Mucosa of descending colon (tissue), 3 donors: ENCODE results near the gene WNK1. TPM values are rescaled to one million over a fixed set of nuclear protein-coding genes. Genes with fewer than 3 reads are reported as not detected.

ENCODE experiments used
- ATAC-seq: fragments of 200-7000 bp; cut with Tn5 transposase; one replicate; pipeline ENCODE4 v1.9.1; 2020; ENCODE audit warnings: mild to moderate bottlenecking, moderate library complexity
- DNase-seq, 3 donors: peaks; one replicate each; pipeline ENCODE4 v3.0.0-alpha.2; 2020
- H3K36me3 ChIP-seq: fragments of 200-600 bp; one replicate; pipeline ENCODE4 v1.8.0; 2021; ENCODE audit warnings: low read depth, mild to moderate bottlenecking
- H3K4me1 ChIP-seq: fragments of 200-600 bp; one replicate; pipeline ENCODE4 v1.8.0; 2021; ENCODE audit warnings: low read depth, mild to moderate bottlenecking
- H3K4me3 ChIP-seq: fragments of 200-600 bp; one replicate; pipeline ENCODE4 v1.8.0; 2021; ENCODE audit warnings: mild to moderate bottlenecking
- H3K9me3 ChIP-seq: fragments of 200-600 bp; one replicate; pipeline ENCODE4 v1.8.0; 2021; ENCODE audit warnings: mild to moderate bottlenecking
- intact Hi-C, 2 donors: fragments of 100-400 bp; cut with DNase I in 1 of 2; cut with micrococcal nuclease in 1 of 2; formaldehyde crosslinking; loops; one replicate each; pipeline versions ENCODE4 v1.11.0 to v1.11.1; 2022; cut with DNase I, micrococcal nuclease
- total RNA-seq, 3 donors: library from RNA; stranded (reverse); fragmentation: NEBNext Ultra II Directional in 2 of 3; extraction: Animal tissue kit (Norgen Biotek cat#: 25700) in 2 of 3; gene quantifications; one replicate each; pipeline versions ENCODE4 v1.2.1 to v1.2.4, GENCODE V29; 2021 to 2023
- TF ChIP-seq, protein P1 (sequence below): fragments of 200-600 bp; IDR thresholded peaks from one replicate; pipeline ENCODE4 v1.8.0; 2022; ENCODE audit warnings: antibody characterized with exemption, mild to moderate bottlenecking
- donor health status: DM: no; HTN: no; CAD: no; lungs with moderate emphysema.
- donor health status: DM: no; HTN: no; CAD: no.
- donor health status: DM: no; HTN: yes; CAD: no.

WNK1 gene
- total RNA-seq, 3 donors from 2014 or later, result 84.0 to 155 (median 85.5) TPM

DNA sequence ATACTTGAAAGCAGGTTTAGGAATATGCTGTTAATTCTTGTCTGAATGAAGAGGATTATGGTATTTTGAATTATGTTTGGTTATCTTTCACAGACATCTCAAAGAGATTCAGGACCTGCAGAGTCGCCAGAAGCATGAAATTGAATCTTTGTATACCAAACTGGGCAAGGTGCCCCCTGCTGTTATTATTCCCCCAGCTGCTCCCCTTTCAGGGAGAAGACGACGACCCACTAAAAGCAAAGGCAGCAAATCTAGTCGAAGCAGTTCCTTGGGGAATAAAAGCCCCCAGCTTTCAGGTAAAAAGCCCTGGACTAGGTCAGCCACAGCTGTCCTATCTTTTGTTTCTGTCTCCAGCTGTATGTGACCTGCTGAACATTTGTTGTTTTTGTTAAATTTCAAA is 145.0 kb downstream of the WNK1 start:
- peaks cover 11% of the 10 kb centered on the region for H3K36me3 ChIP-seq
- intact Hi-C loops, result no loop called here
- ATAC-seq, result no peak

GRCh38 chr12:902581-902980 is 150.2 kb downstream of the WNK1 start:
- no peak for ATAC-seq

More for the DNA sequence above, 145.0 kb downstream of the WNK1 start:
- no peak for DNase-seq
- Histone ChIP-seq H3K4me1 (no peaks in the 10 kb centered on the region), H3K4me3 (no peak overlapping the region), H3K9me3 (no peaks in the 10 kb centered on the region)
- TF ChIP-seq, protein P1, sequence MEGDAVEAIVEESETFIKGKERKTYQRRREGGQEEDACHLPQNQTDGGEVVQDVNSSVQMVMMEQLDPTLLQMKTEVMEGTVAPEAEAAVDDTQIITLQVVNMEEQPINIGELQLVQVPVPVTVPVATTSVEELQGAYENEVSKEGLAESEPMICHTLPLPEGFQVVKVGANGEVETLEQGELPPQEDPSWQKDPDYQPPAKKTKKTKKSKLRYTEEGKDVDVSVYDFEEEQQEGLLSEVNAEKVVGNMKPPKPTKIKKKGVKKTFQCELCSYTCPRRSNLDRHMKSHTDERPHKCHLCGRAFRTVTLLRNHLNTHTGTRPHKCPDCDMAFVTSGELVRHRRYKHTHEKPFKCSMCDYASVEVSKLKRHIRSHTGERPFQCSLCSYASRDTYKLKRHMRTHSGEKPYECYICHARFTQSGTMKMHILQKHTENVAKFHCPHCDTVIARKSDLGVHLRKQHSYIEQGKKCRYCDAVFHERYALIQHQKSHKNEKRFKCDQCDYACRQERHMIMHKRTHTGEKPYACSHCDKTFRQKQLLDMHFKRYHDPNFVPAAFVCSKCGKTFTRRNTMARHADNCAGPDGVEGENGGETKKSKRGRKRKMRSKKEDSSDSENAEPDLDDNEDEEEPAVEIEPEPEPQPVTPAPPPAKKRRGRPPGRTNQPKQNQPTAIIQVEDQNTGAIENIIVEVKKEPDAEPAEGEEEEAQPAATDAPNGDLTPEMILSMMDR, result no peak

GRCh38 chr12:903055-903454 is 150.7 kb downstream of the WNK1 start:
- no peak overlapping the region for H3K4me3 ChIP-seq
- no peaks in the 10 kb centered on the region for H3K9me3 ChIP-seq
- intact Hi-C loops, result no loop called here
- TF ChIP-seq, protein P1, result no peak
- ATAC-seq (no peak), DNase-seq (no peak)
- no peaks in the 10 kb centered on the region for H3K4me1 ChIP-seq
- no peaks in the 10 kb centered on the region for H3K36me3 ChIP-seq

More at GRCh38 chr12:902581-902980, 150.2 kb downstream of the WNK1 start:
- TF ChIP-seq, protein P1, result no peak
- Histone ChIP-seq H3K9me3 (no peaks in the 10 kb centered on the region), H3K36me3 (peaks cover under 1% of the 10 kb centered on the region), H3K4me1 (no peaks in the 10 kb centered on the region), H3K4me3 (no peak overlapping the region)
- no peak for DNase-seq
- intact Hi-C loops, result no loop called here

DNA sequence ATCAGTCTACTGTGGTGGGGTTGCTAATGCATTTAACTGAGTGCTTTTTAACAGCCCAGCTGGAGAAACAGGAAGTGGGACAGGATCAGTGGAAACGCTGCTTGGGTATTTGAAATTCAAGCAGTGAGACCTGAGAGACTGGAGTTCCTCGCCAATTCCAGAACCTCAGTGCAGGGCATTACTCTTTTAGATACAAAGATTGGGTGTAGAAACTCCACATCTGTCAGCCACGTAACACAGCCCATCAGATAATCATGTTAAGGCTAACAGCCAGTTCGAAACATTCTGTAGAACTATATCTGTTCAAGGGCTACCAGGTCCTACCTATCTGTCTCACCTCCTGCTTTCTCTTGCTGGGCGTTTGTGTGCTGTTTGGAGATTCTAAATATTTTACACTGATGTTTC is 151.6 kb downstream of the WNK1 start:
- Histone ChIP-seq H3K4me3 (no peak overlapping the region), H3K4me1 (no peaks in the 10 kb centered on the region), H3K9me3 (no peaks in the 10 kb centered on the region), H3K36me3 (no peaks in the 10 kb centered on the region)
- TF ChIP-seq, protein P1, result no peak
- no peak for DNase-seq
- no peak for ATAC-seq
- intact Hi-C loops, result no loop called here

DNA sequence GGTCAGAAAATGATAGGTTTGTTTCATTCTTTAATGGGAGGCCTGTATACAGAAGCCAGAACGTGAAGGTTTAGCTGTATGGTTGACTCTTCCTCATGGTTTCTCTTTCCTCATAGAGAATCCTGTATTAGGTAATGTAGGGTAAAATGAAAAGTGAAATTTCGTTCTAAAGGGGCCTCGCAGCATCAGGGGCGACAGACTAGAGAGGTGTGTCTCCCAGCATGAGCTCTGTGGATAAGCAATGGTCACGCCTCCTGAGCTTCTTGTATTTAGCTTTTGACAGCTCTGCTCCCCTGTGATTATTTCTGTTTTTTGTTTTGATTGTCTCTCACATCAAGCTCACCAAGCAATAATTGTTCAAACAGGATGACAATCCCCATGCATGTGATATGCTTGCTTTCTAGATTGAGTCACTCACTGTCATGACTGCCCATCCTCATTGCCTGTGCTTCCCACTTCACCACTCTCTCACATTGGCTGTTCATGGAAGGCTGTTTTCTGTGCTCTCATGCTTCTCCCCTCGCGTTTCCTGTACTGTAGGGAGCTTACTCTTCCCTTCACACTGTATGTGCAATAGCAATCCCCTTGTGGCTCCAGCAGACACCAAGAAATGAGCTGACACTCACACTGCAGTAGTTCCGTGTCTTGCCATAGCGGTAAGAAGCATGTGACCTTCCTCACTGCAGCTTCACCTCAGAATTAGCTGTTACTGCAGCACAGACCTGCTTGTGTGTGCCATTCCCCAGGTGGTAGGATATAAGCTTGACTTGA is 153.1 kb downstream of the WNK1 start:
- TF ChIP-seq, protein P1, result no peak
- no peaks in the 10 kb centered on the region for H3K4me1 ChIP-seq
- DNase-seq (no peak), ATAC-seq (no peak)
- H3K36me3 ChIP-seq, result peaks cover 7% of the 10 kb centered on the region
- no peak overlapping the region for H3K4me3 ChIP-seq
- no peaks in the 10 kb centered on the region for H3K9me3 ChIP-seq
- intact Hi-C loops, result no loop called here
